GM13976 (cell line): ENCODE measurements around the gene SSBP2.

Source experiments
- DNase-seq: peaks from one replicate; pipeline ENCODE4 v3.0.0; 2012; ENCODE audit warnings: low spot score
- CTCF ChIP-seq: IDR thresholded peaks from 2 replicates; pipeline ENCODE4 v1.5.1; 2012; ENCODE audit warnings: borderline replicate concordance, mild to moderate bottlenecking; ENCODE audit not compliant: insufficient read depth; ENCODE audit errors: extremely low read depth, missing control alignments, control extremely low read depth
- in situ Hi-C: fragments of 300-500 bp; cut with MboI; formaldehyde crosslinking; loops from one replicate; pipeline ENCODE4 v1.12.0; 2022; ENCODE audit warnings: low sequenced_read_pairs, mixed read lengths, inconsistent platforms; ENCODE audit not compliant: unreplicated experiment

SSBP2 gene

GRCh38 chr5:81533629-81534405 is 217.1 kb downstream of the SSBP2 start:
- DNase-seq, result no peak
- no peak for TF ChIP-seq CTCF
- in situ Hi-C loops, result no loop called here

- no peak for TF ChIP-seq CTCF
- in situ Hi-C loops, result no loop called here
- DNase-seq, result no peak
These were observed 220.0 kb downstream of the SSBP2 start for GRCh38 chr5:81530919-81531318.

- in situ Hi-C loops, result no loop called here
- no peak for TF ChIP-seq CTCF
- DNase-seq, result no peak
These were observed 225.2 kb downstream of the SSBP2 start for GRCh38 chr5:81525690-81526089.

- in situ Hi-C loops, result loop anchor here (25.0 kb wide), 1 partner anchor 638 kb away; no protein-coding TSS in a partner anchor
- TF ChIP-seq CTCF, result no peak
- DNase-seq, result no peak
These were observed 226.9 kb downstream of the SSBP2 start for GRCh38 chr5:81524015-81524414.

- TF ChIP-seq CTCF, result no peak
- in situ Hi-C loops, result loop anchor here (25.0 kb wide), 1 partner anchor 640 kb away; no protein-coding TSS in a partner anchor
These were observed 228.3 kb downstream of the SSBP2 start for GRCh38 chr5:81522571-81522970.

GRCh38 chr5:81520769-81521168 is 230.1 kb downstream of the SSBP2 start:
- in situ Hi-C loops, result loop anchor here (25.0 kb wide), 1 partner anchor 642 kb away; no protein-coding TSS in a partner anchor
- no peak for DNase-seq

More at GRCh38 chr5:81522571-81522970, 228.3 kb downstream of the SSBP2 start:
- DNase-seq, result no peak

More at GRCh38 chr5:81520769-81521168, 230.1 kb downstream of the SSBP2 start:
- no peak for TF ChIP-seq CTCF
